NCI-H128 (cell line): Measurements from ENCODE around the gene VARS1.
"Not testable (repeated sequence)": the region's sequence is repeated elsewhere in the genome, so short reads cannot be mapped to it uniquely, and the experiment has no call there.

ENCODE experiments used
- DNase-seq: peaks from one replicate; lab custom pipeline; 2025; ENCODE audit not compliant: unreplicated experiment; lab: John Stamatoyannopoulos, UW

Gene VARS1

GRCh38 chr6:31794866-31795615 lies 511 bp downstream of the VARS1 start:
- DNase-seq: no peak

DNA sequence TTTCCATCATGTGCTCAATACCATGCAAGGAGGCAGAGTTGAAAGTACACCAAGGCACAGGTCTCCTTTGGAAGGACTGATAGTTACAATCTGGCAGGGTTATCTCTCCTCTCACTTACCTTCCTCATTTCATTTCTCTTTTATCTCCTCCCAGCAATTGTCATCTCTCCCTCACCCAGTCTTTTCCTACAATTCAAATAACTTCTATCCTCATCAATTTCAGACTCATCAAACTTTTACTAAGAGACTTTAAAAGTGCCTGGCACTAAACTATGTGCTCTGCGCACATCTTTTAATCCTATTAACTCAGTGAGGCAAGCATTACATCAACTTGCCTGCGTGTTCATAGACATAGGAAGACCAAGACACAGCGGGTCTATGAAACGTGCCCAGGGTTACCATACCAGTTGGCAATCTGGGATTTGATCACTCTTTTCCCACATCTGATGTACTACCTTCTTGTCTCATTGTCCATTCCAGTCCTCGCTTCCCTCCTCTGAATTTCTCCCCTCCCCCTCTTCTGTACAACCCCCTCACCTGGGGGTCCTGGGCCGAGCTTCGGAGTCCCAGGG lies 1.2 kb downstream of the VARS1 start:
- no peak for DNase-seq

GRCh38 chr6:31793927-31794245 lies 1.7 kb downstream of the VARS1 start:
- not testable (repeated sequence) for DNase-seq

- no peak for DNase-seq
These were observed 2.8 kb downstream of the VARS1 start for GRCh38 chr6:31792761-31793171.

DNA sequence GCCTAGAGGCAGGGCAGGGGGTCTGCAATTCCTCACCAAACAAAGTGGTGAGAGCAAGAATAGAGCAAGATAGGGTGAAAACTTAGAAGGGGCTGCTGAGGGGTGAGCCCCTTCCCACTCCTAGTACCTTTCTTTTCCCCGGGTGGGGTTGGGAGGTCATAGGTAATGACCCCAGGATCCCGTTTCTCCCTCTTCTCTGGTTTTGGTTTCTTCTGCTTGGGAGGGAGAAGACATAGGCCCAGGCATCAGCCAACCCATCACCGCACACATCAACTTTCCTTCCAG lies 3.5 kb downstream of the VARS1 start:
- no peak for DNase-seq

DNA sequence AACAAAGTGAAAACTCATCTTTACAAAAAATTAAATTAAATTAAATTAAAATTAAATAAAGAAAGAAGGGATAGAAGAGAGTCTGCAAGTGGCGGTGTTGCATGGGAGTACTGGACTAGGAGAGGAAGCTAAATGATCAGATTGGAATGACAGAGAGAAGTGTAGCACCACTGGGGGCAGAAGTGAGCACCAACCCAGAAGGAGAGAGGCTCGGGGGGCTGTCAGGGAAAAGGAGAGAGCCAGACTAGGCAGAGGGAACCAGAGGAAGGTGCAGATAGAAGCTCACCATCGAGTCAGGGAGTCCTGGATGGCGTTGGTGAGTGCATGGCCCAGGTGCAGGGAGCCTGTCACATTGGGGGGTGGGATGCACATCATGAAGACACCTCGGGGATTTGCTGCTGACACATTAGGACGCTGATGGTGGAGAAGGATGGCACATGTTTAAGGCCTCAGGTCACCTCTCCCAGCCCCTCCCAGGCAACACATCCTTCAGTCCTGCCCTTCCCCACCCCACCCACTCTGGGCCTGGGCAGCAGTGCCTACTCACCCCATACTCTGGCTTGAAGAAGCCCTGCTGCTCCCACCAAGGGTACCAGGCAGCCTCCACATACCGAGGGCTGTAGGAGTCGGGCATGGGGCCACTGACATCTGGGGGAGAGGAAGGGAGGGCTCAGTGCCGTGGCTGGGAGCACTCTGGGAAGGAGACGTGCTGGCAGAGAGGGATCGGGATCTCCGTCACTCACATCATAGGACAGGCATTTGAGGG lies 4.0 kb downstream of the VARS1 start:
- peak; percentile 25 for DNase-seq

DNA sequence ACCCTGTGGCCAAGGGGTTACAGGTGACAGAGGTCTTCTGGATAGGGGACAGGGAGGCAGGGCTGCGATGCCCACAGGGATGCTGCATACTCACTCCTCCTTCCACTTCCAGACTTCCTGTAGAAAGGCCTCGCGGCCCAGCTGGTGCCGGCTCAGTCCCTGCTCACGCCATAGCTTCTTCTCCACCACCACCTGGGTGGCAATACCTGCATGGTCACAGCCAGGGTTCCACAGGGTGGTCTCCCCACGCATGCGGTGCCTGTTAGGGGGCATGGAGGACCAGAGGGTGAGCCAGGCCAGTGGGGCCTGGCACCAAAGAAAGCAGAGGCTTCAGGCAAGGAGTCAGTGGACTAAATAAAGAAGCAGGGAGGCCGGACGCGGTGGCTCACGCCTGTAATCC lies 10.1 kb downstream of the VARS1 start:
- DNase-seq: no peak

- DNase-seq: no peak
These were observed 11.2 kb downstream of the VARS1 start for GRCh38 chr6:31784098-31784925.

- DNase-seq: no peak
These were observed 13.3 kb downstream of the VARS1 start for GRCh38 chr6:31782126-31782855.

DNA sequence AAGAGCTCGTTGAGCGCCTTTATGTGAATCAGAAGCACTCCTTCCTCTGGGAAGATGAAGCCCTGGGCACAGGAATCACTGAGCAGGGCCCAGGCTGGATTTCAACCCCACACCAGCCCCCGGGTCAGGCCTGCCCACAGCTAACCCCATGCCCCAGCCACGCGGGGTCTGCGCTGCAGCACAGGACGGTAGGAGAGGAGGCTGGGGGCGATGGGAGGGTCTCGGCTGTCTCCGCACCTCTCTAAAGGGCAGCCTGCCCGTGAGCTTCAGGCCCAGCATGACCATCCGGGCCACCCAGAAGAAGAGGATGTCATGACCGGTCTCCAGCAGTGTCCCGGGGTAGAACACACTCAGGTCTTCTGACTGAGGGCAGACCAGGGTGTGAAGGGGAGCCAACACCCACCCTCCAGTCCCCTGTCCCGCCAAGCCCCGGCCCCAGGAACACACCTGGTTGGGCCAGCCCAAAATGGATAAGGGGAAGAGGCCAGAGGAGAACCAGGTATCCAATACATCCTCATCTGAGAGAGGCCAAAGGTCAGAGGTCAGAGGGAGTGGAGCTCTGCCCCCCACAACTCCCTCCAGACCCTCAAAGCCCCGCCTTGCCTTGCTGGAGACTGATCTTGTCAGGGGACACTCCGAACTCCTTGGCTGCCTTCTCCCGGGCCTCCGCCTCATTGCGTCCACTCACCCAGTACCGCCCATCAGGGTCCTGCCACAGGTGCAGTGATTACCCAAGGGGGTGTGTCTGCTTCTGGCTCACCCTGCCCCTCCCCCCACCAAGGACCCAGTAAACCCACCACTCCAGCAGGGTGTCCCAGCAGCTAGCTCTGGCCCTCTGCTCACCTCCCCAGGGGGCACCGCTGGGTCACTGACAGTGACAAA lies 14.1 kb downstream of the VARS1 start:
- no peak for DNase-seq

- DNase-seq: no peak
These were observed 14.9 kb downstream of the VARS1 start for GRCh38 chr6:31780507-31781243.

DNA sequence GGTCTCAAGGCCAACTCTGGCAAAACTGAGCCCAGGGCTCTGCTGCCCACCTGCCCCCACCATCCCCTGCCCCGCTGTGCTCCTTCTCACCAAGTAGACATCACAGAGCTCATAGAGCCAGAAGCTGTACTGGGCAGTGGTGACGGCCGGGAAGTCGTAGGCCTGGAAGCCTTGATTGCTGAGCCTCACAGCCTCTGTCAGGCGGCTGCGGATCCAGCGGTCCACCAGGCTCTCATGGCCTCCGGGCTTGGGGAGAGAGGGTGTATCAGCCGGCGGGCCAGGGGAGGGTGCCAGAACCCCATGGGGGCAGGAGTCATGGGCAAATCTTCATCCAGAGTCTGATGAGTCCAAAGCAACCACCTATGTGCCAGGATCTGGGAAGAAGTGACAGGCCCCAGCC lies 15.6 kb downstream of the VARS1 start:
- DNase-seq: no peak

DNA sequence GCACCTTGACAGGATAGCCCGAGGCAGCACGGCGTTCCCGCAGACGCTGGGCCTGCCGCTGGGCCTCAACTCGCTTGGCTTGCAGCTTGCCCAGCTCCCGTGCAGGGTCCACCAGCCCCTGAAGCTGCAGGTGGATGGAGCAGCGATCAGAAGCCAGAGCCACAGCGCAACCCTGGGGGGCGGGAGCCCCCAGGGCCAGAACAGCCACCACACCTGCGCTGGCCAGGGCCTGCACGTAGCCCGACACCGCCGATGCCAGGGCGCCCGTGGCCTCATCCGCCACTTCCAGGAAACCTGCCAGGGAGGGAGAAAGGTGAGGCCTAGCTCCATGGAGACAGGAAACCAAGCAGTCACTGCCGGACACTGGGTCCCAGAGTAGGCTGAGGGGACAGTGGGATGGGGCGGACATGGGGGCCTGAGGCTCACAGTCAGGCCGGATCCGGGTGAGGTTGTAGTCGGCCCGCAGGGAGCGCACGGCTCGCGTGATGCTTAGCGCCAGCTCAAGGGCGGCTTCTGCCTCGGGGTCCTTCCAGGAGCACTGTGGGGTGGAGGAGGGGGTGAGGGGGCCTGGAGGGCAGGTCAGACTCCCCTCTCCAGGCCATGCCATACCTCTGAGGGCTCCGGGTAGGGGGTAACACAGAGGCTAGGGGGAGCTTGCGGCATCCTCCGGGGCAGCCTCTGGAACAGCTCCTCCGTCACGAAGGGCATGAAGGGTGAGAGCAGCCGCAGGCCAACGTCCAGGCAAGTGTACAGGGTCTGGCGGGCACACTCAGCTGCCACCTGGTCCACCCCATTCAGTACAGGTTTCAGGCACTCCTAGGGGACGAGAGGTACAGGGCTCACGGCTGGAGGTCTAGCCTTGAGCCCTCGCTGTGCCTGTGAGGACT lies 16.3 kb downstream of the VARS1 start:
- DNase-seq: no peak

DNA sequence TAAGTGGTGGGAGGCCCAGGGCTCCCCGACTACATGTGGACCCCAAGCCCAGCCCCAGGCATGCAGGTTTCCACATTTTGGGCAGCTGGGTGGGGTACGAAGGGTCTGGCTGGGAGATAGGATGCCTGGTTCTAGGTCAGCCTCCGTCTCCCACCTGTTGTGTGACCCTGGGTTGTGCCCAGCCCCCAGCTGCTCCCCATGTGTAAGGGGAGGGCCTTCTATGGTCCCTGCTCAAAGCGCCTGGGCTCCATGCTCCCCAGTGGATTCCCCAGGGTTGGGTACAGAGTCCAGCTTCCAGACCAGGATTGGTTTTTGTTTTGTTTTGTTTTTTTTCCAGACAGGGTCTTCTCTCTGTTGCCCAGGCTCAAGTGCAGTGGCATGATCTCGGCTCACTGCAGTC lies 17.4 kb downstream of the VARS1 start:
- no peak for DNase-seq

DNA sequence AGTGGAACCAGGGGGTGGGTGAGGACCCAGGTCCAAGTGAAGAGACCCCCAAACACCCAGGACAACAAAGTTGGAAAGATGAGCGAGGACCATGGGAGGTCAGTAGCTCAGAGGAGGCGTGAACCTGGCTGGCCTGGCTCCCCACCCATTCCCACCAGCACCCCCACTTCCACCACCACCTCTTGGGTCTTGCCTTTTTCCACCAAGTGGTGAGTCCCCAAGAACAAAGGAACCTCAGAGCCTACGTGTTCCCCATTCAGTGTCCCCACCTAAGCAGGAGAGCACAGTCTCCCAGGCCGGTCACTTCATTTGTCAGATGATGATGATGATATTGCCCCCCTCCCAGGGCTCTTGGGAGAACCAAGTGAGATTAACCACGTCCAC lies 17.9 kb downstream of the VARS1 start:
- no peak for DNase-seq

DNA sequence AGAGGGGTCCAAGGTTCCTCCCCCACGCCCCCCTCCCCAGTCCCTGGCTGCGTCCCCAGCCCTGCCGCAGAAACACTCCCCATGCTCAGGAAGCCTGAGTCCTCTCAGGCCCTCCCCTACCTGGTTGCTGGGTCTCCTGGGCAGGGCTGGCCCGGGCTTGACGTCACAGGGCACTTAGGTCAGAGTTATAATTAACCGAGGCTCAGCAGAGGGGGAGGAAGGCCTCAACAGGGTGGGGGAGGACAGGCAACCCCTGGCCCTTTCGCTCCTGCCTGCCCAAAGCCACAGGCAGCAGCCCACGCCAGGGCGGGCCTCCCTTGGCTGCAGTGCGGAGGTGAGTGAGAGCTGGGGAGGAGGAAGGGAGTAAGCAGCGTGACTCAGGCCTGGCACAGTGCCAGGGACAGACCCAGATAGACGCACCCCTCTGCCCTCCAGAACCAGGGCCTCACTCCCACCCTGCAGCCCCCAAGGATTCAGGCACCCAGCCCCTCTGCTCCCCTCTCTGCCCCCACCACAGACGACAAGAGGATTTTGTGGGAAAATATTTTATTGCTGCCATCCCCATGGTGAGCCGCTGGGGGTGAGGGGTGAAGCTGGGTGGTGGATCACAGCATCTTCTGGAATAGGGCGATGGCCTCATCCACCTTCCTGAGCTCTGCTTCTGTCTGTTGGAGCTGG lies 18.4 kb downstream of the VARS1 start, which contains the start of gene VWA7:
TSS of gene VWA7 (minus strand) at position 340 of the 678 bp plus-strand sequence. CDS start 549 bp downstream, outside the sequence.
- peak; percentile 43 for DNase-seq

DNA sequence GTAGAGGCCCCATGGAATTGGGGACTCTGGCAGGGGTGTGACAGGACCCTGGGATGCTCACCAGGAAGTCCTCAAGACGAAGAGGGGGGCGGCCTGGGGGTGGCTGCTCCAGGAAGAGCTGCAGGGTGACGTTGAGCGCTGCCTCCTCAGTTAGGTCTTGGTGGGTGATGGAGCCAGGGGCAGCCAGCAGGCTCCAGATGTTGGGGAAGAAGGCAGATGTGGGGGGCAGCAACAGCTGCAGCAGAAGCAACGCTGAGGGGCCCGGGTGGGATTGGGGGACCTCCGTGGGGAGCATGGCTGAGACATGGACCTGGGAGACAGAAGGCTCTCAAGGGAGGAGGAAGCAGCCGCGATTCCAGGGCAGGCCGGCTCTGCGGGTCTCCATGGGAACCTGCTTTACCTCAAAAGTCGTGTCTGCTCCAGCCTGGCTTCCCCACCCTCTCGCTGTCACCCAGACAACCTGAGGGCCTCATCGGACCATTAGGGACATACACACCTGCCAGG lies 19.0 kb downstream of the VARS1 start:
- DNase-seq: peak; percentile 43
